Measurements from ENCODE around the gene LETMD1. TPM values are rescaled to one million over a fixed set of nuclear protein-coding genes. Genes with fewer than 3 reads are reported as not detected.
A peak's percentile ranks its signal among the peaks of the same experiment; 100 is the strongest.
"Not testable (repeated sequence)": the region's sequence is repeated elsewhere in the genome, so short reads cannot be mapped to it uniquely, and the experiment has no call there.

Gene LETMD1
- total RNA-seq, 1 donor from 2014 or later: 45.6 TPM

DNA sequence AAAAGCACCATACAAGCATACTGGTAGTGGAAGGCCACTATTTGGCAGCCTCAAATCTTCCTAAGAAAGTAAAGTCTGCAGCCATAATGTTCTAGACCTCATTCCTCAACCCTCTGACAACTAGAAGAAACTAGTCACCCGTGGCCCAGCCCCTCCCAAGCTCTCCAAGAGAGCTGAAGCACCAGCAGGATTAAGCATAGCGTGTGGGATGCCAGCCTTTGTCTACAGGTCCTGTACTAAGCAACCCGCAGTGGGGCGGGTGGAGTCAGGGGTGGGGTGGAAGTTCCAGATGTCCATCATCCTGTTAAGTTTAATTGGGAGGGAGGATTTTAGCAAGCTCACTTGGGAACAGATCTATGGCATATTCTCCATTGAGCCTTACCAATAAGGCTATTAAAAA is 36.2 kb upstream of the LETMD1 start:
- Mint-ChIP-seq H3K4me1 (ENCODE audit: unreplicated experiment) (peaks cover 14% of the 10 kb centered on the region), H3K36me3 (ENCODE audit: unreplicated experiment) (peaks cover 3% of the 10 kb centered on the region), H3K9me3 (ENCODE audit: unreplicated experiment) (no peaks in the 10 kb centered on the region), H3K4me3 (ENCODE audit: unreplicated experiment) (no peak overlapping the region), H3K27ac (ENCODE audit: unreplicated experiment) (no peak overlapping the region), H3K27me3 (ENCODE audit: unreplicated experiment) (no peaks in the 10 kb centered on the region)
- TF ChIP-seq, protein P1, sequence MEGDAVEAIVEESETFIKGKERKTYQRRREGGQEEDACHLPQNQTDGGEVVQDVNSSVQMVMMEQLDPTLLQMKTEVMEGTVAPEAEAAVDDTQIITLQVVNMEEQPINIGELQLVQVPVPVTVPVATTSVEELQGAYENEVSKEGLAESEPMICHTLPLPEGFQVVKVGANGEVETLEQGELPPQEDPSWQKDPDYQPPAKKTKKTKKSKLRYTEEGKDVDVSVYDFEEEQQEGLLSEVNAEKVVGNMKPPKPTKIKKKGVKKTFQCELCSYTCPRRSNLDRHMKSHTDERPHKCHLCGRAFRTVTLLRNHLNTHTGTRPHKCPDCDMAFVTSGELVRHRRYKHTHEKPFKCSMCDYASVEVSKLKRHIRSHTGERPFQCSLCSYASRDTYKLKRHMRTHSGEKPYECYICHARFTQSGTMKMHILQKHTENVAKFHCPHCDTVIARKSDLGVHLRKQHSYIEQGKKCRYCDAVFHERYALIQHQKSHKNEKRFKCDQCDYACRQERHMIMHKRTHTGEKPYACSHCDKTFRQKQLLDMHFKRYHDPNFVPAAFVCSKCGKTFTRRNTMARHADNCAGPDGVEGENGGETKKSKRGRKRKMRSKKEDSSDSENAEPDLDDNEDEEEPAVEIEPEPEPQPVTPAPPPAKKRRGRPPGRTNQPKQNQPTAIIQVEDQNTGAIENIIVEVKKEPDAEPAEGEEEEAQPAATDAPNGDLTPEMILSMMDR (IDR thresholded peaks at IDR 0.05): no peak
- no peak for DNase-seq (ENCODE audit: extremely low spot score, unreplicated experiment)

DNA sequence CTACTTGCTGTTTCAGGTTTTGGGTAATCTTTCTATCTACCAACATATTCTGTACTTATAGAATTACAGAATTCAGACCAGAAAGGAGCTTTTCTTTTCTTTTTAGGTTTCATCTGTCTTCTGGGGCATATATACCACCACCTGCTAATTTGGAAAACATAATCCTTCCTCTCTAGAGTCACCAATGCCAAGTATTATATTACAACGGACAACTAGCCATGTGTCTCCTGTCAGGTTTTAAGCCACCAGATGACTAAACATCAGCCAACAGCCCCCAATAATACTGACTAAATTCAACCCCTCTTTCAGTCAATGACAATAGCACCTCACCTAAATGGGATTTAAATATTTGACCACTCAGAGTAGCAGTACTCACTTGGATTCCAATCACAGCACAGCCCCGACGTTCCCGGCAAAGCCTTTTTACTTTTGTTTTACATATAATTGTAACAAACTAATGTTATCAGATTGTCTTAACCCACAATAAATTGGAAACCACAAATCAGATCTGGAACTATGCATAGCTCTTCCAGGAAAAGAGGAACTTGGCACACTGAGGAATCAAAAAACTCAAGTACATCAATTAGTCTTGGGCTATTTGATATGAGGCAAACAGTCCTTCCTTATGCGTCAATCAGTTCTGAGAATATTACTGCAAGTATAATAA is 35.4 kb upstream of the LETMD1 start:
- Mint-ChIP-seq H3K36me3 (ENCODE audit: unreplicated experiment) (peaks cover 2% of the 10 kb centered on the region), H3K9me3 (ENCODE audit: unreplicated experiment) (no peaks in the 10 kb centered on the region), H3K27ac (ENCODE audit: unreplicated experiment) (no peak overlapping the region), H3K4me1 (ENCODE audit: unreplicated experiment) (peaks cover 15% of the 10 kb centered on the region), H3K4me3 (ENCODE audit: unreplicated experiment) (no peak overlapping the region), H3K27me3 (ENCODE audit: unreplicated experiment) (no peaks in the 10 kb centered on the region)
- TF ChIP-seq, protein P1 (IDR thresholded peaks at IDR 0.05): no peak
- DNase-seq (ENCODE audit: extremely low spot score, unreplicated experiment): no peak

DNA sequence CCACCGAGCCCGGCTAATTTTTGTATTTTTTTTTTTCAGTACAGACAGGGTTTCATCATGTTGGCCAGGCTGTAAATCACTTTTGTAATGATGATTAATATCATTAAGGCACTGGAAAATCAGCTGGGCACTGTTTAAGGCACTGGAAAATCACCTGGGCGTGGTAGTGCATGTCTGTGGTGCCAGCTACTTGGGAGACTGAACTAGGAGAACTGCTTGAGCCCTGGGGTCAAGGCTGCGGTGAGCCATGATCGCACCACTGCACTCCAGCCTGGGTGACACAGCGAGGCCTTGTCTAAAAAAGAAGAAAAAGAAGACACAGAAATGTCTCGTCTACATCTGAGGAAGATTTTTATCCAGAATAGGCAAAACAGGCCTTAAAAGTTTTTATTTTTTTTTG is 34.7 kb upstream of the LETMD1 start:
- Mint-ChIP-seq H3K9me3 (ENCODE audit: unreplicated experiment) (no peaks in the 10 kb centered on the region), H3K4me1 (ENCODE audit: unreplicated experiment) (peaks cover 15% of the 10 kb centered on the region), H3K36me3 (ENCODE audit: unreplicated experiment) (no peaks in the 10 kb centered on the region), H3K27ac (ENCODE audit: unreplicated experiment) (no peak overlapping the region), H3K4me3 (ENCODE audit: unreplicated experiment) (no peak overlapping the region), H3K27me3 (ENCODE audit: unreplicated experiment) (no peaks in the 10 kb centered on the region)
- no peak for DNase-seq (ENCODE audit: extremely low spot score, unreplicated experiment)
- TF ChIP-seq, protein P1 (IDR thresholded peaks at IDR 0.05): no peak

DNA sequence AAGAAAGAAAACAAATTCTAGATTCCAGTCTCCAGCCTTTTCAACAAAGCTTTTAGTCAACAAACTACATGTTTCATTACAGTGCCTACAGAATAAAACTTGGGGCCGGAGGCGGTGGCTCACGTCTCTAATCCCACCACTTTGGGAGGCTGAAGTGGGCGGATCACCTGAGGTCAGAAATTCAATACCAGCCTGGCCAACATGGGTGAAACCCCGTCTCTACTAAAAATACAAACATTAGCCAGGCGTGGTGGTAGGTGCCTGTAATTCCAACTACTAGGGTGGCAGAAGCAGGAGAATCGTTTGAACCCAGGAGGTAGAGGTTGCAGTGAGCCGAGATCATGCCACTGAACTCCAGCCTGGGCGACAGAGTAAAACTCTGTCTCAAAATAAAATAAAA is 33.7 kb upstream of the LETMD1 start:
- not testable (repeated sequence) for H3K27me3 Mint-ChIP-seq (ENCODE audit: unreplicated experiment); DNase-seq (ENCODE audit: extremely low spot score, unreplicated experiment); H3K36me3 Mint-ChIP-seq (ENCODE audit: unreplicated experiment); H3K4me3 Mint-ChIP-seq (ENCODE audit: unreplicated experiment); H3K27ac Mint-ChIP-seq (ENCODE audit: unreplicated experiment); H3K9me3 Mint-ChIP-seq (ENCODE audit: unreplicated experiment)
- H3K4me1 Mint-ChIP-seq (ENCODE audit: unreplicated experiment): peaks cover 14% of the 10 kb centered on the region

DNA sequence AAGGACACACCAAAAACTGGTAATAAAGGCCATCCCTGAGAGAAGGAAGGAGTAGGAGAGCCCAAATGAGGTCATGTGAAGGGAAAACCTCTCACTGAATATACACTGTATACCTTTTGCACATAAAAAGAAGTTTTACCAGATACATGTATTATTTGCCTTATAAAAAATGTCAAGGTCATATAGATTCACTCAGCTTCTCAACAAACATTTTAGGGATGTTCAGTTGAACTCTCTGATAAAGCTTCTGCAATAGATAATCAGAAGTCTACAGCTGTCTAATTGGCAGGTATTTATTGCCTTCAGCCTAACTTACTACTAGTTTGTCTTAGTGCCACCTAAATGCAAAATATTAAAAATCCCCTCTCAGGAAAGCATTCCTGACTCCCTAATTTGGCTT is 30.7 kb upstream of the LETMD1 start:
- H3K4me3 Mint-ChIP-seq (ENCODE audit: unreplicated experiment): no peak overlapping the region
- H3K9me3 Mint-ChIP-seq (ENCODE audit: unreplicated experiment): no peaks in the 10 kb centered on the region
- H3K4me1 Mint-ChIP-seq (ENCODE audit: unreplicated experiment): peaks cover 9% of the 10 kb centered on the region
- no peaks in the 10 kb centered on the region for H3K27me3 Mint-ChIP-seq (ENCODE audit: unreplicated experiment)
- no peak for DNase-seq (ENCODE audit: extremely low spot score, unreplicated experiment)
- H3K36me3 Mint-ChIP-seq (ENCODE audit: unreplicated experiment): peaks cover 1% of the 10 kb centered on the region
- peak overlapping the region; percentile 48 for H3K27ac Mint-ChIP-seq (ENCODE audit: unreplicated experiment)
- TF ChIP-seq, protein P1 (IDR thresholded peaks at IDR 0.05): no peak

Measured in osteocyte (in vitro differentiated cells).